Bronchial epithelial cell (primary cell): ENCODE measurements around the gene MYCN. TPM values are rescaled to one million over a fixed set of nuclear protein-coding genes. Genes with fewer than 3 reads are reported as not detected.
"Not testable (repeated sequence)": the region's sequence is repeated elsewhere in the genome, so short reads cannot be mapped to it uniquely, and the experiment has no call there.

Source experiments
- DNase-seq: peaks from one replicate; pipeline ENCODE4 v3.0.0-alpha.2; 2010; ENCODE audit warnings: low read depth
- FAIRE-seq: peaks from 2 replicates; lab custom pipeline; 2011; peaks lifted over from hg19 to GRCh38; lab: Jason Lieb, UNC
- H3K27me3 ChIP-seq: 2 replicates; pipeline ENCODE4 v1.5.1; 2011; ENCODE audit warnings: low read length; ENCODE audit not compliant: control insufficient read depth, insufficient read depth
- H3K36me3 ChIP-seq: 2 replicates; pipeline ENCODE4 v1.5.1; 2011; ENCODE audit warnings: low read length; ENCODE audit not compliant: control insufficient read depth, insufficient read depth
- H3K4me3 ChIP-seq: 2 replicates; pipeline ENCODE4 v1.5.1; 2011; ENCODE audit warnings: mild to moderate bottlenecking, low read depth, low read length, control low read depth
- total RNA-seq: library from RNA; depleted of rRNA; stranded (reverse); fragments of >200 nt; gene quantifications from 2 replicates; pipeline ENCODE4 v1.2.1, GENCODE V29; 2014
- TF ChIP-seq, protein P1 (sequence below): IDR thresholded peaks from 2 replicates; pipeline ENCODE4 v1.5.1; 2011; ENCODE audit warnings: mild to moderate bottlenecking, moderate library complexity, low read length, control low read depth, inconsistent platforms; ENCODE audit not compliant: insufficient read depth, severe bottlenecking

The MYCN gene
- total RNA-seq, 1 donor from 2014 or later, result not detected

GRCh38 chr2:15911686-15912085, 28.7 kb upstream of the MYCN start:
- DNase-seq, result no peak
- TF ChIP-seq, protein P1, sequence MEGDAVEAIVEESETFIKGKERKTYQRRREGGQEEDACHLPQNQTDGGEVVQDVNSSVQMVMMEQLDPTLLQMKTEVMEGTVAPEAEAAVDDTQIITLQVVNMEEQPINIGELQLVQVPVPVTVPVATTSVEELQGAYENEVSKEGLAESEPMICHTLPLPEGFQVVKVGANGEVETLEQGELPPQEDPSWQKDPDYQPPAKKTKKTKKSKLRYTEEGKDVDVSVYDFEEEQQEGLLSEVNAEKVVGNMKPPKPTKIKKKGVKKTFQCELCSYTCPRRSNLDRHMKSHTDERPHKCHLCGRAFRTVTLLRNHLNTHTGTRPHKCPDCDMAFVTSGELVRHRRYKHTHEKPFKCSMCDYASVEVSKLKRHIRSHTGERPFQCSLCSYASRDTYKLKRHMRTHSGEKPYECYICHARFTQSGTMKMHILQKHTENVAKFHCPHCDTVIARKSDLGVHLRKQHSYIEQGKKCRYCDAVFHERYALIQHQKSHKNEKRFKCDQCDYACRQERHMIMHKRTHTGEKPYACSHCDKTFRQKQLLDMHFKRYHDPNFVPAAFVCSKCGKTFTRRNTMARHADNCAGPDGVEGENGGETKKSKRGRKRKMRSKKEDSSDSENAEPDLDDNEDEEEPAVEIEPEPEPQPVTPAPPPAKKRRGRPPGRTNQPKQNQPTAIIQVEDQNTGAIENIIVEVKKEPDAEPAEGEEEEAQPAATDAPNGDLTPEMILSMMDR, result no peak
- no peaks in the 10 kb centered on the region for H3K27me3 ChIP-seq
- no peak overlapping the region for H3K4me3 ChIP-seq
- no peaks in the 10 kb centered on the region for H3K36me3 ChIP-seq
- FAIRE-seq, result no peak

DNA sequence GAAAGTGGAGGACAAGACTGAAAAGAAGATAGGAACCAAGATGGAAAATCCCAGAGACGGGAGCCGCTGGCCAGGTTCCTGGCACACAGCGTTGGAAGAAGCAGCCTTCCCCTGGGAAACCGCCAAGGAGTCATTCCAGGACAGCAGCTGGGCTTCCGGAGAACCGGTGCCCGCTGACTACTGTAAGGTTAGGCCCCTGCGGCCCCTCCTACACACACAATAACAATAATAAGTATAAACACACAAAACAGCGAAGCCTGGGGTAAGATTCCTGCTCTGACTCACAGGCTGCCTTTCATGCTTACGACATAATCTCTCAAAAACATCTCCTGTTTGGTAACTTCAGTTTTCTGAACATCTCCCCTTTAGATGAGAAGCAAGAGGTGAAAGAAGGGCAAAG, 28.1 kb upstream of the MYCN start:
- TF ChIP-seq, protein P1, result no peak
- DNase-seq (peak; percentile 78), FAIRE-seq (no peak)
- H3K36me3 ChIP-seq, result no peaks in the 10 kb centered on the region
- H3K4me3 ChIP-seq, result no peak overlapping the region
- H3K27me3 ChIP-seq, result no peaks in the 10 kb centered on the region

DNA sequence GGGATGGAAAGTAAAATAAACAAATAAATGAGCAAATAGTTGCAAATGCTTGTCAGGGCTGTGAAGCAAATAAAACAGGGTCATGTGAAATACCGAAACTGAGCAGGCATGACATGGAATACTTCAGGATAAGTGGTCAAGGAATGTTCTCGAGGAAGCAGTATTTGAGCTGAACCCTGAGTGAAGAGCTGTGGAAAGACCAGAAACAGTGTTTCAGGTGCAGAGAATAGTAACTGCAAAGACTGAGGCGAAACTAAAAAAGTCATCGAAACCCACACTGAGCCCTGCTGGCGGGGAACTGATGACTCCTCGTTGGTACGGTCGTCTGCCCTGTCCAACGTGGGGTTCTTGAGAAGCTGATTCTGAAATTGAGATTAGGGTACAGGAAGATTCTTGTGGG, 27.2 kb upstream of the MYCN start:
- FAIRE-seq (no peak), DNase-seq (no peak)
- TF ChIP-seq, protein P1, result no peak
- Histone ChIP-seq H3K27me3 (no peaks in the 10 kb centered on the region), H3K36me3 (no peaks in the 10 kb centered on the region), H3K4me3 (no peak overlapping the region)

DNA sequence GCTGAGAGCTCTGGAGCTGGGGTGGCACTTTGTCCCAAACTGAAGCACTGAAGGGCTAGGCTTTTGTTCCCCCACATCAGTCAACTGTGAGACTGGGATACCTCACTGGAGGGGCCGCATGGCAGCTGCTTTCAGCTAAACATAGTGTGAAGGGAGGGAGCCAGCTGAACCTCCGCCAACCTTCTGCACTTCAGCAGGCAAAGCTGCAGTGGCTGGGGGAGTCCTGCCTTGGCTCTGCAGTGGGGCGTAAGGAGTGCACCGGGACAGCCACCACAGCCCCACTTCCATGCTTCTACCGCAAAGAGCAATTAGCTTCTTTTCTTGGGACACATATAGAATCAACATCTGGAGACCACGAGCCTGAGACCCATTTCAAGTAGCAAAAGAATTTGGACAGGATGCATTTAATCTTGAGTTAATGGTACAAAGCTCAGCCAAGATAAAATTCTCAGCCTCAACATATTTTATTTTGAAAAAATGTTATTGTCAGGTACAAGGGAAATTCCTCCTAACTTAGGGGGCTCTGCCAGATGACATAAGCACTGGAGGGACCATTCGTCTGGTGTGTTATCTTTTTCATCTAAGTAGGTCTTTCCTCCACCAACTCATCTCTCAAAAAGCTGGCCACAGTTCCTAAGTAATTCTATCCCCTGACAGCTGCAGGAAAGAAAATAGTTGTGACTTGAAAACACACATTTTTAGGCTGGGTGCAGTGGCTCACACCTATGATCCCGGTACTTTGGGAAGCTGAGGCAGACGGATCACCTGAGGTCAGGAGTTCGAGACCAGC, 25.6 kb upstream of the MYCN start:
- Histone ChIP-seq H3K36me3 (no peaks in the 10 kb centered on the region), H3K4me3 (no peak overlapping the region), H3K27me3 (peaks cover 2% of the 10 kb centered on the region)
- TF ChIP-seq, protein P1, result no peak
- no peak for DNase-seq
- no peak for FAIRE-seq

DNA sequence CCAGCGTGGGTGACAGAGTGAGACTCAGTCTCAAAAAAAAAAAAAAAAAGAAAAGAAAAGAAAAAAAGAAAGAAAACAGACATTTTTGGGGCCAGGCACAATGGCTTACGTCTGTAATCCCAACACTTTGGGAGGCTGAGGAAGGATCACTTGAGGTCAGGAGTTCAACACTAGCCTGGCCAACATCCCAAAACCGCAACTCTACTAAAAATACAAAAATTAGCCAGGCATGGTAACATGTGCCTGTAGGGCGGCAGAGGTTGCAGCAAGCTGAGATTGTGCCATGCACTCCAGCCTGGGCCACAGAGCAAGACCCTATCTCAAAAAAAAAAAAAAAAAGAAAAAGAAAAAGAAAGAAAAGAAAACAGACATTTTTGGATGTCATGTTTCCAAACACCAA, 24.8 kb upstream of the MYCN start:
- not testable (repeated sequence) for DNase-seq, H3K4me3 ChIP-seq, H3K36me3 ChIP-seq, FAIRE-seq, H3K27me3 ChIP-seq

GRCh38 chr2:15916336-15916735, 24.0 kb upstream of the MYCN start:
- TF ChIP-seq, protein P1, result no peak
- Histone ChIP-seq H3K27me3 (peaks cover 5% of the 10 kb centered on the region), H3K4me3 (no peak overlapping the region), H3K36me3 (no peaks in the 10 kb centered on the region)
- DNase-seq (no peak), FAIRE-seq (no peak)
